Common myeloid progenitor, CD34-positive (primary cell): Measurements from ENCODE around the gene CACNA1A. TPM values are rescaled to one million over a fixed set of nuclear protein-coding genes. Genes with fewer than 3 reads are reported as not detected.

Experiments
- CTCF ChIA-PET: fragments of 350-600 bp; sonication (Branson Sonifier 250); formaldehyde crosslinking; loops from one replicate; lab custom pipeline; 2021; ENCODE audit warnings: antibody characterized with exemption; lab: Charles Lee
- POLR2A ChIA-PET: fragments of 350-600 bp; sonication (Branson Sonifier 250); formaldehyde crosslinking; loops from one replicate; lab custom pipeline; 2021; ENCODE audit warnings: antibody characterized with exemption; lab: Charles Lee
- DNase-seq, 3 donors: peaks; one replicate each; pipeline versions ENCODE4 v3.0.0 to v3.0.0-alpha.2; 2013
- H3K27ac ChIP-seq, 2 experiments: 1 replicate in 1 of 2; 2 replicates in 1 of 2; pipeline ENCODE4 v1.7.0; 2013; ENCODE audit warnings: inconsistent platforms in 2 of 2, low read length in 2 of 2, mild to moderate bottlenecking in 2 of 2, low read depth in 1 of 2, moderate library complexity in 1 of 2; ENCODE audit not compliant: severe bottlenecking in 2 of 2, insufficient read depth in 1 of 2, poor library complexity in 1 of 2
- H3K27me3 ChIP-seq, 5 experiments: replicated peaks in 2 of 5; 1 replicate in 3 of 5; 2 replicates in 2 of 5; pipeline versions ENCODE4 v1.6.1 to v1.7.0; 2013; ENCODE audit warnings: low read length in 4 of 5, mild to moderate bottlenecking in 2 of 5, moderate library complexity in 2 of 5, inconsistent platforms in 1 of 5; ENCODE audit not compliant: insufficient read depth in 5 of 5, control insufficient read depth in 4 of 5
- H3K36me3 ChIP-seq, 4 experiments: 1 replicate in 2 of 4; 2 replicates in 2 of 4; pipeline versions ENCODE4 v1.6.1 to v1.7.0; 2013; ENCODE audit warnings: low read length in 3 of 4, control low read depth in 1 of 4, mild to moderate bottlenecking in 1 of 4; ENCODE audit not compliant: control insufficient read depth in 4 of 4, insufficient read depth in 4 of 4
- H3K4me1 ChIP-seq, 4 experiments: 1 replicate in 3 of 4; 2 replicates in 1 of 4; pipeline versions ENCODE4 v1.6.1 to v1.7.1; 2013; ENCODE audit warnings: low read length in 3 of 4, mild to moderate bottlenecking in 3 of 4, control low read depth in 1 of 4, inconsistent platforms in 1 of 4, moderate library complexity in 1 of 4; ENCODE audit not compliant: control insufficient read depth in 4 of 4, insufficient read depth in 4 of 4; ENCODE audit errors: control extremely low read depth in 1 of 4
- H3K4me3 ChIP-seq, 7 experiments: 1 replicate in 4 of 7; 2 replicates in 3 of 7; pipeline versions ENCODE4 v1.5.1 to v1.7.0; 2013; ENCODE audit warnings: mild to moderate bottlenecking in 7 of 7, low read length in 6 of 7, moderate library complexity in 6 of 7, inconsistent platforms in 2 of 7, low read depth in 2 of 7, control low read depth in 1 of 7; ENCODE audit not compliant: insufficient read depth in 4 of 7, control insufficient read depth in 1 of 7; ENCODE audit errors: extremely low read depth in 1 of 7
- H3K9me3 ChIP-seq, 5 experiments: 1 replicate in 4 of 5; 2 replicates in 1 of 5; pipeline versions ENCODE4 v1.6.1 to v1.7.1; 2013; ENCODE audit warnings: low read length in 4 of 5, mild to moderate bottlenecking in 2 of 5, inconsistent platforms in 1 of 5, low read depth in 1 of 5, moderate library complexity in 1 of 5; ENCODE audit not compliant: control insufficient read depth in 4 of 5, insufficient read depth in 2 of 5; ENCODE audit errors: control extremely low read depth in 1 of 5
- WGBS: methylation state at CpG from one replicate; pipeline ENCODE4 v1.1.5; 2013; ENCODE audit not compliant: insufficient coverage; 5-methylcytosine and 5-hydroxymethylcytosine counted together
- polyA plus RNA-seq: library from polyadenylated mRNA; unstranded; fragments of 120-200 nt; gene quantifications from one replicate; pipeline ENCODE4 v1.2.1, GENCODE V29; 2013

CACNA1A gene
- polyA plus RNA-seq, result 0.44 TPM

GRCh38 chr19:13506471-13506820, at the start of gene CACNA1A:
Gene CACNA1A (minus strand): TSS chr19:13506479. CDS start chr19:13506224, 255 bp downstream.
- no peaks in the 10 kb centered on the region for H3K36me3 ChIP-seq
- peaks cover 0 to 5% (median 2%) of the 10 kb centered on the region in 4 experiments for H3K4me1 ChIP-seq
- POLR2A ChIA-PET, result no interaction called here
- WGBS, result no CpG with 5 or more reads among the region's 21 CpGs
- peaks cover 9 to 89% (median 19%) of the 10 kb centered on the region in 5 experiments for H3K27me3 ChIP-seq
- H3K27ac ChIP-seq, result no peak within 1 kb of the TSS
- H3K4me3 ChIP-seq, result peak within 1 kb of the TSS in 3 of 7 experiments; percentile 21 to 40 (median 32)
- H3K9me3 ChIP-seq, result peaks cover 0 to 3% (median 2%) of the 10 kb centered on the region in 5 experiments
- CTCF ChIA-PET, result no interaction called here
- DNase-seq, result peak in 2 of 3 donors; percentile 6 to 19

- DNase-seq, result no peak
- H3K27ac ChIP-seq, result no peak overlapping the region
- peaks cover 0 to 8% (median 0%) of the 10 kb centered on the region in 5 experiments for H3K9me3 ChIP-seq
- no peak overlapping the region for H3K4me3 ChIP-seq
- no peaks in the 10 kb centered on the region for H3K36me3 ChIP-seq
- H3K4me1 ChIP-seq, result no peaks in the 10 kb centered on the region
- 76% methylated on average over 5 of the region's 10 CpGs for WGBS
- POLR2A ChIA-PET, result no interaction called here
- CTCF ChIA-PET, result no interaction called here
- peaks cover 0 to 37% (median 5%) of the 10 kb centered on the region in 5 experiments for H3K27me3 ChIP-seq
Observed at GRCh38 chr19:13554506-13555240, 48.4 kb upstream of the CACNA1A start.

- H3K27ac ChIP-seq, result no peak overlapping the region
- DNase-seq, result no peak
- POLR2A ChIA-PET, result no interaction called here
- H3K36me3 ChIP-seq, result no peaks in the 10 kb centered on the region
- peaks cover 0 to 34% (median 5%) of the 10 kb centered on the region in 5 experiments for H3K27me3 ChIP-seq
- H3K4me3 ChIP-seq, result no peak overlapping the region
- CTCF ChIA-PET, result no interaction called here
- H3K9me3 ChIP-seq, result peaks cover 0 to 4% (median 0%) of the 10 kb centered on the region in 5 experiments
- WGBS, result 76% methylated on average over 2 of the region's 2 CpGs
- no peaks in the 10 kb centered on the region for H3K4me1 ChIP-seq
Observed at GRCh38 chr19:13553880-13554400, 47.7 kb upstream of the CACNA1A start.

- WGBS, result 92% methylated on average over 3 of the region's 3 CpGs
- ChIA-PET CTCF (no interaction called here), POLR2A (no interaction called here)
- Histone ChIP-seq H3K4me1 (no peaks in the 10 kb centered on the region), H3K27me3 (peaks cover 0 to 10% (median 6%) of the 10 kb centered on the region in 5 experiments), H3K36me3 (no peaks in the 10 kb centered on the region), H3K27ac (no peak overlapping the region), H3K9me3 (peaks cover 0 to 4% (median 1%) of the 10 kb centered on the region in 5 experiments), H3K4me3 (no peak overlapping the region)
- no peak for DNase-seq
Observed at GRCh38 chr19:13548131-13548530, 41.9 kb upstream of the CACNA1A start.

- no peak overlapping the region for H3K4me3 ChIP-seq
- DNase-seq, result no peak
- peaks cover 0 to 13% (median 5%) of the 10 kb centered on the region in 5 experiments for H3K27me3 ChIP-seq
- H3K9me3 ChIP-seq, result peaks cover 0 to 4% (median 1%) of the 10 kb centered on the region in 5 experiments
- ChIA-PET POLR2A (no interaction called here), CTCF (no interaction called here)
- H3K27ac ChIP-seq, result no peak overlapping the region
- no peaks in the 10 kb centered on the region for H3K4me1 ChIP-seq
- H3K36me3 ChIP-seq, result no peaks in the 10 kb centered on the region
Observed at GRCh38 chr19:13547102-13547501, 40.8 kb upstream of the CACNA1A start.

GRCh38 chr19:13544423-13544822, 38.1 kb upstream of the CACNA1A start:
- POLR2A ChIA-PET, result no interaction called here
- no CpG with 5 or more reads among the region's 2 CpGs for WGBS
- no peaks in the 10 kb centered on the region for H3K4me1 ChIP-seq
- no peak overlapping the region for H3K4me3 ChIP-seq
- peaks cover 0 to 4% (median 1%) of the 10 kb centered on the region in 5 experiments for H3K9me3 ChIP-seq
- no peak for DNase-seq
- no peak overlapping the region for H3K27ac ChIP-seq
- CTCF ChIA-PET, result no interaction called here
- no peaks in the 10 kb centered on the region for H3K36me3 ChIP-seq
- H3K27me3 ChIP-seq, result peaks cover 0 to 6% (median 5%) of the 10 kb centered on the region in 5 experiments

- Histone ChIP-seq H3K27ac (no peak overlapping the region), H3K27me3 (peaks cover 0 to 9% (median under 1%) of the 10 kb centered on the region in 5 experiments), H3K4me1 (peaks cover 0 to 3% (median 0%) of the 10 kb centered on the region in 4 experiments), H3K9me3 (peaks cover 0 to 6% (median 2%) of the 10 kb centered on the region in 5 experiments), H3K4me3 (no peak overlapping the region), H3K36me3 (no peaks in the 10 kb centered on the region)
- WGBS, result 91% methylated on average over 1 of the region's 1 CpG
- ChIA-PET CTCF (no interaction called here), POLR2A (no interaction called here)
- no peak for DNase-seq
Observed at GRCh38 chr19:13541554-13541953, 35.3 kb upstream of the CACNA1A start.
